Liver (tissue), 9 donors: ENCODE measurements around the gene ARL6IP4. TPM values are rescaled to one million over a fixed set of nuclear protein-coding genes. Genes with fewer than 3 reads are reported as not detected.

Source experiments
- DNase-seq: peaks from one replicate; pipeline ENCODE4 v3.0.0-alpha.2; 2017; ENCODE audit warnings: low spot score
- H3K27ac ChIP-seq, 2 donors: one replicate each; pipeline ENCODE4 v1.7.0; 2013; ENCODE audit warnings: inconsistent platforms in 2 of 2, low read length in 2 of 2, control low read depth in 1 of 2, low read depth in 1 of 2, mild to moderate bottlenecking in 1 of 2
- H3K27me3 ChIP-seq, 4 donors: one replicate each; pipeline versions ENCODE4 v1.6.1 to v1.7.0; 2013; ENCODE audit warnings: low read length in 3 of 4, inconsistent platforms in 1 of 4, mild to moderate bottlenecking in 1 of 4, moderate library complexity in 1 of 4; ENCODE audit not compliant: control insufficient read depth in 4 of 4, insufficient read depth in 4 of 4
- H3K36me3 ChIP-seq, 4 donors: one replicate each; pipeline versions ENCODE4 v1.6.1 to v1.7.0; 2013; ENCODE audit warnings: low read length in 3 of 4, mild to moderate bottlenecking in 3 of 4, low read depth in 1 of 4, moderate library complexity in 1 of 4; ENCODE audit not compliant: control insufficient read depth in 4 of 4, insufficient read depth in 3 of 4
- H3K4me1 ChIP-seq, 4 donors: one replicate each; pipeline versions ENCODE4 v1.6.1 to v1.7.0; 2013; ENCODE audit warnings: low read length in 3 of 4, mild to moderate bottlenecking in 3 of 4, moderate library complexity in 1 of 4; ENCODE audit not compliant: control insufficient read depth in 4 of 4, insufficient read depth in 4 of 4
- H3K4me3 ChIP-seq, 3 donors: one replicate each; pipeline versions ENCODE4 v1.6.1 to v1.7.0; 2013; ENCODE audit warnings: low read length in 3 of 3, control low read depth in 1 of 3, low read depth in 1 of 3, mild to moderate bottlenecking in 1 of 3
- H3K9ac ChIP-seq, 2 donors: one replicate each; pipeline ENCODE4 v1.7.0; 2013; ENCODE audit warnings: low read length in 2 of 2, mild to moderate bottlenecking in 2 of 2, moderate library complexity in 2 of 2, control low read depth in 1 of 2, low read depth in 1 of 2
- H3K9me3 ChIP-seq, 4 donors: one replicate each; pipeline versions ENCODE4 v1.6.1 to v1.7.0; 2013; ENCODE audit warnings: low read length in 3 of 4; ENCODE audit not compliant: control insufficient read depth in 4 of 4
- EGR1 ChIP-seq, 2 donors: IDR thresholded peaks; 2 replicates each; pipeline ENCODE4 v1.6.1; 2016 to 2018; ENCODE audit warnings: antibody characterized with exemption in 2 of 2, low read depth in 2 of 2
- FOXA1 ChIP-seq: IDR thresholded peaks from 2 replicates; pipeline ENCODE4 v1.6.1; 2016; ENCODE audit warnings: antibody characterized with exemption
- FOXA2 ChIP-seq: IDR thresholded peaks from 2 replicates; pipeline ENCODE4 v1.6.1; 2016; ENCODE audit warnings: antibody characterized with exemption
- HNF4A ChIP-seq, 2 donors: conservative IDR thresholded peaks; 2 replicates each; pipeline ENCODE4 v1.6.1; 2016; ENCODE audit warnings: antibody characterized with exemption in 2 of 2, mild to moderate bottlenecking in 2 of 2
- JUND ChIP-seq, 2 donors: IDR thresholded peaks; 2 replicates each; pipeline ENCODE4 v1.6.1; 2016; ENCODE audit warnings: antibody characterized with exemption in 2 of 2
- MAX ChIP-seq: IDR thresholded peaks from 2 replicates; pipeline ENCODE4 v1.6.1; 2016; ENCODE audit warnings: antibody characterized with exemption
- RAD21 ChIP-seq, 2 donors: IDR thresholded peaks; 2 replicates each; pipeline ENCODE4 v1.6.1; 2016; ENCODE audit warnings: antibody characterized with exemption in 2 of 2, mild to moderate bottlenecking in 2 of 2
- REST ChIP-seq: IDR thresholded peaks from 2 replicates; pipeline ENCODE4 v1.6.1; 2016; ENCODE audit warnings: antibody characterized with exemption, mild to moderate bottlenecking
- RXRA ChIP-seq, 2 donors: IDR thresholded peaks; 2 replicates each; pipeline ENCODE4 v1.6.1; 2017 to 2018; ENCODE audit warnings: antibody characterized with exemption in 2 of 2, mild to moderate bottlenecking in 1 of 2
- SP1 ChIP-seq: IDR thresholded peaks from 2 replicates; pipeline ENCODE4 v1.6.1; 2018; ENCODE audit warnings: antibody characterized with exemption, mild to moderate bottlenecking
- TAF1 ChIP-seq: conservative IDR thresholded peaks from 2 replicates; pipeline ENCODE4 v1.6.1; 2016; ENCODE audit warnings: antibody characterized with exemption, mild to moderate bottlenecking
- YY1 ChIP-seq: IDR thresholded peaks from 2 replicates; pipeline ENCODE4 v1.6.1; 2016; ENCODE audit warnings: antibody characterized with exemption, mild to moderate bottlenecking
- WGBS: extraction: QIAGEN DNeasy Blood & Tissue Kit; methylation state at CpG from one replicate; pipeline ENCODE4 v1.1.7; 2013; 5-methylcytosine and 5-hydroxymethylcytosine counted together
- polyA plus RNA-seq, 2 donors: library from polyadenylated mRNA; stranded (reverse) in 1 of 2; unstranded in 1 of 2; fragments of 200-250 nt in 1 of 2; fragments of >200 nt in 1 of 2; fragmentation: Nextera tagmentation in 1 of 2; extraction: Ambion mirVana in 1 of 2; gene quantifications; one replicate each; pipeline versions ENCODE4 v1.2.1 to v1.2.3, GENCODE V29; 2013 to 2015
- total RNA-seq, 2 donors: library from RNA; depleted of rRNA; stranded (reverse); fragments of >200 nt; gene quantifications; one replicate each; pipeline ENCODE4 v1.2.3, GENCODE V29; 2014
- donor health status: healthy.
- donor health status: healthy.
- donor health status: healthy.
- donor health status: healthy.
- donor health status: healthy.

The ARL6IP4 gene
- total and polyA plus RNA-seq, 4 donors: 59.2 to 187 (median 121) TPM

- TF ChIP-seq REST (peak; percentile 70), RXRA (IDR thresholded peaks at IDR 0.05) (peak; percentile 98 to 100), FOXA2 (peak; percentile 34), SP1 (peak; percentile 95)
These were observed 15.2 kb downstream of the ARL6IP4 start (continued) for GRCh38 chr12:122995503-122996187.

GRCh38 chr12:122996188-122996601 is 15.7 kb downstream of the ARL6IP4 start:
- peaks cover 0 to 7% (median 0%) of the 10 kb centered on the region in 4 donors for H3K36me3 ChIP-seq
- H3K9me3 ChIP-seq: no peaks in the 10 kb centered on the region
- TF ChIP-seq MAX (no peak), HNF4A (conservative IDR thresholded peaks at IDR 0.05) (peak; percentile 56)
- H3K9ac ChIP-seq: no peak overlapping the region
- no peak overlapping the region for H3K4me3 ChIP-seq
- H3K4me1 ChIP-seq: peaks cover 33 to 70% (median 64%) of the 10 kb centered on the region in 4 donors
- peak overlapping the region; percentile 63 to 75 for H3K27ac ChIP-seq
- no peak for DNase-seq
- H3K27me3 ChIP-seq: no peaks in the 10 kb centered on the region
- 43% methylated on average over 7 of the region's 7 CpGs for WGBS

- Histone ChIP-seq H3K36me3 (peaks cover 0 to 3% (median 0%) of the 10 kb centered on the region in 4 donors), H3K9ac (no peak overlapping the region), H3K4me3 (no peak overlapping the region), H3K27ac (peak overlapping the region; percentile 52 to 63), H3K4me1 (peaks cover 33 to 70% (median 64%) of the 10 kb centered on the region in 4 donors), H3K27me3 (no peaks in the 10 kb centered on the region), H3K9me3 (no peaks in the 10 kb centered on the region)
- no peak for DNase-seq
- TF ChIP-seq EGR1 (IDR thresholded peaks at IDR 0.05; ENCODE audit: low read depth in 2 of 2) (no peak), YY1 (no peak), JUND (IDR thresholded peaks at IDR 0.05) (no peak), RAD21 (IDR thresholded peaks at IDR 0.05) (no peak), FOXA1 (no peak), TAF1 (no peak)
- 86% methylated on average over 16 of the region's 16 CpGs for WGBS
These were observed 16.3 kb downstream of the ARL6IP4 start for GRCh38 chr12:122996621-122997342.
